K562 (cell line): Measurements from ENCODE around the gene PANK2. TPM values are rescaled to one million over a fixed set of nuclear protein-coding genes. Genes with fewer than 3 reads are reported as not detected.
"Not testable (repeated sequence)": the region's sequence is repeated elsewhere in the genome, so short reads cannot be mapped to it uniquely, and the experiment has no call there.

Experiments used
- ATAC-seq: fragments of 200-7000 bp; cut with Tn5 transposase; 3 replicates; pipeline ENCODE4 v1.9.1; 2020; ENCODE audit warnings: moderate library complexity
- BruUV-seq: library from RNA; stranded (reverse); fragments of 400-500 nt; replicated peaks from 2 replicates; lab custom pipeline; 2021; lab: Mats Ljungman, UMichigan
- CTCF ChIA-PET: fragments of 300-600 bp; formaldehyde crosslinking; extraction: SDS; loops from one replicate; lab custom pipeline; 2021; ENCODE audit warnings: low intra/inter-chr PET ratio; lab: Yijun Ruan, JAX
- POLR2A ChIA-PET: fragments of 300-600, 350-650 bp; sonication (Branson Sonifier 250); formaldehyde crosslinking; extraction: SDS; loops from one replicate; lab custom pipeline; 2021; ENCODE audit warnings: antibody characterized with exemption, inconsistent platforms; lab: Yijun Ruan, JAX
- DNase-seq, 4 experiments: peaks; one replicate each; pipeline versions ENCODE4 v3.0.0 to v3.0.0-alpha.2; 2011 to 2018; ENCODE audit warnings: low spot score in 3 of 4, mixed read lengths in 3 of 4; ENCODE audit errors: extremely low read depth in 1 of 4
- FAIRE-seq: peaks from 2 replicates; lab custom pipeline; 2011; peaks lifted over from hg19 to GRCh38; lab: Jason Lieb, UNC
- H2AFZ ChIP-seq: 2 replicates; pipeline ENCODE4 v1.6.0; 2011; ENCODE audit warnings: low read depth, low read length, control low read depth, inconsistent platforms
- H3K27ac ChIP-seq: fragments of 200-600 bp; 3 replicates; pipeline ENCODE4 v1.8.0; 2011; ENCODE audit warnings: low read depth, mild to moderate bottlenecking, control low read depth, inconsistent platforms, low read length, moderate library complexity, mixed read lengths; ENCODE audit errors: extremely low read depth
- H3K27me3 ChIP-seq, 2 experiments: fragments of 300-600 bp in 1 of 2; 2 replicates in 1 of 2; 3 replicates in 1 of 2; pipeline versions ENCODE4 v1.6.0 to v1.8.0; 2011; ENCODE audit warnings: inconsistent platforms in 2 of 2, low read length in 2 of 2, mild to moderate bottlenecking in 1 of 2, mixed read lengths in 1 of 2, moderate library complexity in 1 of 2; ENCODE audit not compliant: control insufficient read depth in 2 of 2, insufficient read depth in 2 of 2
- H3K36me3 ChIP-seq: fragments of 300-600 bp; 3 replicates; pipeline ENCODE4 v1.8.0; 2011; ENCODE audit warnings: mild to moderate bottlenecking, low read length, inconsistent platforms; ENCODE audit not compliant: control insufficient read depth, insufficient read depth
- H3K4me1 ChIP-seq, 2 experiments: fragments of 200-600 bp in 1 of 2; replicated peaks in 1 of 2; 2 replicates in 1 of 2; 3 replicates in 1 of 2; pipeline versions ENCODE4 v1.5.1 to v1.8.0; 2011; ENCODE audit warnings: inconsistent platforms in 2 of 2, low read length in 2 of 2, mild to moderate bottlenecking in 1 of 2, mixed read lengths in 1 of 2, moderate library complexity in 1 of 2; ENCODE audit not compliant: control insufficient read depth in 2 of 2, insufficient read depth in 2 of 2
- H3K4me2 ChIP-seq: 2 replicates; pipeline ENCODE4 v1.6.1; 2011; ENCODE audit warnings: low read length, control low read depth, inconsistent platforms, mixed read lengths; ENCODE audit not compliant: insufficient read depth
- H3K4me3 ChIP-seq: fragments of 200-600 bp; sonication (generic), shearing (Covaris generic); 2 replicates; pipeline ENCODE4 v1.5.1; 2016; ENCODE audit warnings: control low read depth, inconsistent platforms
- H3K79me2 ChIP-seq: fragments of 200-600 bp; 3 replicates; pipeline ENCODE4 v1.8.0; 2011; ENCODE audit warnings: low read length, inconsistent platforms; ENCODE audit not compliant: control insufficient read depth, insufficient read depth
- H3K9ac ChIP-seq, 2 experiments: 2 replicates each; pipeline versions ENCODE4 v1.6.0 to v1.6.1; 2011; ENCODE audit warnings: low read depth in 2 of 2, low read length in 2 of 2, control low read depth in 1 of 2, inconsistent platforms in 1 of 2, mild to moderate bottlenecking in 1 of 2, mixed read lengths in 1 of 2; ENCODE audit not compliant: insufficient read depth in 1 of 2
- H3K9me1 ChIP-seq: one replicate; pipeline ENCODE4 v1.6.0; 2011; ENCODE audit warnings: inconsistent platforms, mild to moderate bottlenecking, low read length, moderate library complexity; ENCODE audit not compliant: control insufficient read depth, insufficient read depth
- H3K9me3 ChIP-seq: replicated peaks from 2 replicates; pipeline ENCODE4 v1.5.1; 2011; ENCODE audit warnings: low read depth, low read length, inconsistent platforms; ENCODE audit not compliant: control insufficient read depth, insufficient read depth
- H4K20me1 ChIP-seq: replicated peaks from 2 replicates; pipeline ENCODE4 v1.6.1; 2011; ENCODE audit warnings: low read length, inconsistent platforms, mixed read lengths; ENCODE audit not compliant: control insufficient read depth, insufficient read depth
- ASH1L ChIP-seq: fragments of 450-650 bp; IDR thresholded peaks from 2 replicates; pipeline ENCODE4 v1.6.1; 2018; ENCODE audit warnings: borderline replicate concordance, mild to moderate bottlenecking, low read depth; ENCODE audit not compliant: partially characterized antibody
- SMAD3 ChIP-seq: fragments of 450-650 bp; formaldehyde crosslinking; conservative IDR thresholded peaks from 2 replicates; pipeline ENCODE4 v1.4.0; 2020; ENCODE audit warnings: mild to moderate bottlenecking
- STAG1 ChIP-seq: sonication (generic); formaldehyde crosslinking; IDR thresholded peaks from 2 replicates; pipeline ENCODE4 v1.5.0; 2020; ENCODE audit warnings: missing genetic modification reagents, borderline replicate concordance
- ZNF121 ChIP-seq: sonication (generic); formaldehyde crosslinking; conservative IDR thresholded peaks from 2 replicates; pipeline ENCODE4 v1.8.0; 2022; ENCODE audit warnings: missing genetic modification reagents
- ZNF282 ChIP-seq: sonication (generic); formaldehyde crosslinking; IDR thresholded peaks from 2 replicates; pipeline ENCODE4 v1.8.1; 2023; ENCODE audit warnings: missing genetic modification reagents
- WGBS: fragments of 100-300 bp; shearing (Covaris generic); methylation state at CpG from one replicate; pipeline ENCODE4 v1.1.6; 2016; ENCODE audit warnings: low coverage, mixed read lengths; ENCODE audit not compliant: insufficient coverage; ENCODE audit errors: missing lambda C conversion rate; 5-methylcytosine and 5-hydroxymethylcytosine counted together
- in situ Hi-C: fragments of 300-500 bp; cut with MboI; formaldehyde crosslinking; loops from 4 replicates; pipeline ENCODE4 v1.15.0; 2018; ENCODE audit warnings: inconsistent platforms, mixed read lengths
- intact Hi-C: fragments of 100-400 bp; cut with micrococcal nuclease; formaldehyde crosslinking; loops from 2 replicates; pipeline ENCODE4 v1.14.2; 2022
- polyA plus RNA-seq, 8 experiments: library from polyadenylated mRNA; depleted of rRNA in 4 of 8; stranded (reverse) in 5 of 8; unstranded in 3 of 8; fragments of >200 nt; fragmentation: Nextera tagmentation in 2 of 8; fragmentation: Illumina TruSeq in 1 of 8; extraction: Ambion mirVana in 2 of 8; extraction: Trizol in 1 of 8; gene quantifications; 2 replicates each; pipeline versions ENCODE4 v1.2.1 to v1.2.3, GENCODE V29; 2011 to 2014; ENCODE audit warnings: inconsistent platforms in 1 of 8, missing spikeins in 1 of 8
- total RNA-seq, 7 experiments: library from RNA; depleted of rRNA in 6 of 7; stranded (reverse); fragments of >200 nt in 6 of 7; fragmentation: Illumina TruSeq in 2 of 7; extraction: Trizol in 2 of 7; gene quantifications; 2 replicates each; pipeline versions ENCODE4 v1.2.1 to v1.2.3, GENCODE V29; 2011 to 2021; ENCODE audit warnings: low replicate concordance in 1 of 7

The PANK2 gene
- total and polyA plus RNA-seq, 9 of the 15 experiments (the other 6 are each of a cell fraction or from before 2014, with no cell fraction given): 14.9 to 43.5 (median 31.4) TPM

DNA sequence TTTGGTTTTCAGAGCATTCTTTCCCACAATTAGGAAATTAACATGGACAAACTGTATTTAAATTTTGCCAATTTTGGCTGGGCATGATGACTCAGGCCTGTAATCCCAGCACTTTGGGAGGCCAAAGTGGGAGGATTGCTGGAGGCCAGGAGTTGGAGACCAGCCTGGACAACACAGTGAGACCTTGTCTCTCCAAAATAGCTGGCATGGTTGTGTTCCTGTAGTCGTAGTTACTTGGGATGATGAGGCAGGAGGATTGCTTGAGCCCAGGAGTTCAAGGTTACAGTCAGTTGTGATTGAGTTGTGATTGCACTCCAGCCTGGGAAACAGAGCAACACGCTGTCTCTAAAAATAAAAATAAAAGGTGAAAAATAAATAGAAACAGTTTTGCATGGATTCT lies 15.0 kb downstream of the PANK2 start:
- Histone ChIP-seq H3K9me1 (no peaks in the 10 kb centered on the region), H3K4me3 (no peak overlapping the region), H3K4me1 (peaks cover 2 to 9% of the 10 kb centered on the region in 2 experiments; a peak in 3 of 5 replicates), H3K36me3 (peaks cover 33% of the 10 kb centered on the region), H3K4me2 (no peak overlapping the region), H3K27ac (no peak overlapping the region), H3K27me3 (no peaks in the 10 kb centered on the region), H2AFZ (no peak overlapping the region), H4K20me1 (peaks cover 21% of the 10 kb centered on the region), H3K9ac (no peak overlapping the region), H3K79me2 (peaks cover 96% of the 10 kb centered on the region), H3K9me3 (no peaks in the 10 kb centered on the region)
- 81% methylated on average over 2 of the region's 2 CpGs for WGBS
- no peak for DNase-seq
- ChIA-PET CTCF (no interaction called here), POLR2A (no interaction called here)
- no peak for FAIRE-seq
- in situ Hi-C loops (no loop called here), intact Hi-C loops (no loop called here)
- no peak for ATAC-seq
- TF ChIP-seq SMAD3 (CRISPR knock-in tag) (no peak), ZNF121 (CRISPR knock-in tag) (peak; percentile 38; the same call in 1 of the 2 replicates)
- TF ChIP-seq, all 486 proteins: peak for 1
- no TSS peak for BruUV-seq

DNA sequence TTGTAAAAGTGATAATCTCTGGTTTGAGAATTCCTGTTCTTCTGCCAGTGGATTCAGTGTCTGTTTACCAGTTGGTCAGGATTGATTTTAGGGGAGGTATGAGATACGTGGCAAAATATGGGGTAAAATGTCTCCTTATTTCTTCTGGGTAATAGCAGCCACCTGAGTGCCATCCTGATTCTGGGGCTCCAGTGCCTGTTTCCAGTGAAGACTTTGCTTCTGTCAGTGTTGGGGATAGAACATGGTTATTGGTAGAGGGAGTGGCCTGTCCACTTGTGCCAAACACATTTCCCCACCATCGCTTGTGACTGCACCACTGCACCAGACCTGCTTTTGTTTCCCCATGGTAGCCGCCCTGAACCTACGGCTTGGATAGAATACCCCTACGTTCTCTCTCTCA lies 15.7 kb downstream of the PANK2 start:
- H3K4me2 ChIP-seq: no peak overlapping the region
- FAIRE-seq: no peak
- intact Hi-C loops: no loop called here
- H3K9me3 ChIP-seq: no peaks in the 10 kb centered on the region
- no peak overlapping the region for H2AFZ ChIP-seq
- H3K27me3 ChIP-seq: no peaks in the 10 kb centered on the region
- H3K9ac ChIP-seq: peak overlapping the region in 1 of 2 experiments; percentile 35; a peak in 1 of 4 replicates
- no peak for DNase-seq
- peaks cover 93% of the 10 kb centered on the region for H3K79me2 ChIP-seq
- ChIA-PET POLR2A (no interaction called here), CTCF (no interaction called here)
- no peaks in the 10 kb centered on the region for H3K9me1 ChIP-seq
- no TSS peak for BruUV-seq
- H3K4me3 ChIP-seq: no peak overlapping the region
- 86% methylated on average over 5 of the region's 5 CpGs for WGBS
- TF ChIP-seq ASH1L: no peak
- TF ChIP-seq STAG1: no peak
- TF ChIP-seq ZNF282 (CRISPR knock-in tag): no peak
- in situ Hi-C loops: no loop called here
- peaks cover 37% of the 10 kb centered on the region for H3K36me3 ChIP-seq
- H3K27ac ChIP-seq: no peak overlapping the region
- peaks cover 7 to 15% of the 10 kb centered on the region in 2 experiments; a peak in 4 of 5 replicates for H3K4me1 ChIP-seq
- no peak for ATAC-seq
- H4K20me1 ChIP-seq: peaks cover 21% of the 10 kb centered on the region

GRCh38 chr20:3906744-3907721 lies 17.8 kb downstream of the PANK2 start:
- H3K4me3 ChIP-seq, DNase-seq, H3K4me2 ChIP-seq, H3K27me3 ChIP-seq, H3K9me1 ChIP-seq, FAIRE-seq, BruUV-seq, intact Hi-C loops, H3K27ac ChIP-seq, ATAC-seq, in situ Hi-C loops, H3K9me3 ChIP-seq, H3K9ac ChIP-seq, H2AFZ ChIP-seq: not testable (repeated sequence)
- H3K79me2 ChIP-seq: peaks cover 89% of the 10 kb centered on the region
- peaks cover 24 to 30% of the 10 kb centered on the region in 2 experiments; a peak in 4 of 5 replicates for H3K4me1 ChIP-seq
- peaks cover 51% of the 10 kb centered on the region for H3K36me3 ChIP-seq
- CTCF ChIA-PET: interaction anchor here (0.6 kb wide), 1 partner anchor 17 kb away, joined by 3 read pairs; no protein-coding TSS in a partner anchor
- 91% methylated on average over 14 of the region's 17 CpGs for WGBS
- peaks cover 29% of the 10 kb centered on the region for H4K20me1 ChIP-seq
- POLR2A ChIA-PET: interaction anchor here (0.6 to 1.9 kb wide), 4 partner anchors 10 to 998 kb away, joined by 3 to 8 read pairs (median 4); no protein-coding TSS in a partner anchor
